Muscle of arm (tissue), 12 donors: ENCODE measurements around the gene PTPA. TPM values are rescaled to one million over a fixed set of nuclear protein-coding genes. Genes with fewer than 3 reads are reported as not detected.
"Not testable (repeated sequence)": the region's sequence is repeated elsewhere in the genome, so short reads cannot be mapped to it uniquely, and the experiment has no call there.

ENCODE experiments used
- DNase-seq: peaks from one replicate; pipeline ENCODE4 v3.0.0-alpha.2; 2013
- polyA plus RNA-seq, 12 donors: library from polyadenylated mRNA; unstranded; fragments of 120-200 nt; gene quantifications; one replicate each; pipeline ENCODE4 v1.2.1, GENCODE V29; 2013; ENCODE audit not compliant: insufficient read length in 12 of 12

PTPA gene
- polyA plus RNA-seq, 12 donors = 73.2 to 155 (median 116) TPM; not detected in 1

DNA sequence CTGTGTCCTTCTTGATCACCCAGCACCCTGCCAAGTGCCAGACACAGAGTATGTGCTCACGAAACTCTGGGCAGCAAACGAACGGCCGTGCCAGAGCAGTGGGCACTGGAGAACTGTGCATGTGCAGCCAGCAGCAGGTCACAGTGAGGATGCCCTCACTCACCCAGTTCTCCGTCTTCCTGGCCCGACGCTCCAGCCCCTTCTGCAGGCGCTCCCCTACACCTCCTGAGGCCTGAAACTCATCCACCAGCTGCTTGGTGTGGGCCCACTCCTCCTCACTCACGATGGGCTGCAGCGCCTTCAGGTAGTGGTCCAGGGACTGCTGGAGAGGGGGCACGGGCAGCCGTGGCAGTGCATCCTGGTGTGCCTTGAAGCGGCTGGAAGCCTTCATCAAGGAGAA lies 3.6 kb upstream of the PTPA start:
- no peak for DNase-seq

DNA sequence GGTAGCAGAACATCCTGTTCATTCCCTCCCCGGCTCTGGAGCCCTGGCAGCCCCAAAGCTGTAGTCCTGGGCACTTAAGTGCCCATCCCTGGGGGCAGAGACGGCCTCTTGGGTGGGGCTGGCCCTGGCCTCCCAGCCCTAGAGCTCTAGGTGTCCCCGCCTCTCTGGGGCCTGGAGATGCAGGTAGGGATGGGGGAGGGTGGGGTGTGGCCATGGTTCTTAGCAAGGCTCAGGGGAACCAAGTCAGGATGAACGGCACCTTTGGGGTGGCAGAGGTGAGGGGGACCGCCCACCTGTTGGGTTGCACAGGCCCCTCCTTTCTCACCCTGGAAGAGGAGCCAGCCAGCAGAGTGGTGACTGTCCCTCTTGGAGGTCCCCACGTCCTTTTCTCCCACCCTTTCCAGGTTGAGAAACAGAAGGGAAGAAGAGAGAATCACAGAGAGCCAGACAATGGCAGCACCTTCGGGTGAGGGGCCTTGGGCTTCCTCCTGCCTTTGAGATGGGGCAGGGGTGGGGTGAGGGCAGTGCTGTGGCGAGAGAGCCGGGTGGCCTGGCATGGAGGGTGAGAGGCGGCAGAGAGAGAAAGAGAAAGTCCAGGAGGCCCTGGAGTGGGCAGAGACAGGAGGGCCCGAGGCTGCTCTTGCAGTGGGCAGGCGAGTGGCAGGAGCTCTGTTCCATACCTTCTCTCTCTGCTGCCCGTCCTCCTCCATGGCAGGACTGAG lies 3.0 kb upstream of the PTPA start:
- DNase-seq = no peak

DNA sequence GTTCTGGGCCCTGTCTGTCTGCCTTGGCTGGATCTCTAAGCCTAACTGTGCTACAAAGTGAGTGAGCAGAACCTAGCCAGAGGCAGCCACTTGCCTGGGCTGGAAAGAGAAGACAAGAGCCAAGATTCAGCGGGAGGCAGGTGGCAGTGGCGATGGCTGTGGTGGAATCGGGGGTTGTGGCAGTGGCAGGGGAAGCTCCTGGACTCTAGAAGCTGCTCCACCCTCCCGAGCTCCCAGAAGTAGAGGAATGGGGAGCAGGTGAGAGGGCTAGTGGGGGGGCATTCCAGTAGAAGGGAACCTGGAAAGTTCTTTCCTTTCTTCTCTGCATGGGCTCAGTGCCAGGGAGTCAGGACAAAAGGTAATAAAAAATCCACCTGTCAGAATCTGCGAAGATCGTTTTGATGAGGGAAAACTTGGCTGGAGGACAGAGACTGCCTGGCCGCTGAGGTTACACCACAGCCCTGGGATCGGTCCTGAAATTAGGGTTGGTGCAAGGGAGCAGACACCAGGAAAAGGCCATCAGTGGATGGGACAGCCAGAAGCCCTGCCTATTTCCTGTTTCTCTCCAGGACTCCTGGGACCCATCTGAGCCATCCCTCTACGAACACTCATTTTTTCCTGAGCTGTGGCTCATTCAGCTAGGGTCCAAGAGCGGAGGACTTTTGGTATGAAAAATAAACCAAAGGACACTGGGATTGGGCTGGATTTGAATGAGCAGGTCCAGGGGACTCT lies 2.2 kb upstream of the PTPA start:
- DNase-seq = peak; percentile 19

DNA sequence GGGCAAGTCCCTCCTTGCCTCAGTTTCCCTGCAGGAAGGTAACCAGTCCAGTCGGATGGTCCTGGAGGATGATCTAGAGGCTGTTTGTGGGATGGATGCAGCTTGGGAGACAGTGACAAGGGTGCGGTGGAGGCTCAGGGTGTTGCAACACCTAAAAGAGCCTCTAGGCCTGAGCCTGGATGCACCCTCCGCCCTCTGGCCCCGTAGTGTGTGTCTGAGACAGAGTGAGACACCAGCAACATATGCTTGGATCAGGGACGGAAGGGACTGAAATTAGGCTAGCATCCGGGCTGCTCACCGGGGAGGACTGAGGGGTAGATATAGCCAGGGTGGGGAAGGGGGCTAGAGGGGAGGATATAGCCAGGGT lies 1.7 kb upstream of the PTPA start:
- no peak for DNase-seq

DNA sequence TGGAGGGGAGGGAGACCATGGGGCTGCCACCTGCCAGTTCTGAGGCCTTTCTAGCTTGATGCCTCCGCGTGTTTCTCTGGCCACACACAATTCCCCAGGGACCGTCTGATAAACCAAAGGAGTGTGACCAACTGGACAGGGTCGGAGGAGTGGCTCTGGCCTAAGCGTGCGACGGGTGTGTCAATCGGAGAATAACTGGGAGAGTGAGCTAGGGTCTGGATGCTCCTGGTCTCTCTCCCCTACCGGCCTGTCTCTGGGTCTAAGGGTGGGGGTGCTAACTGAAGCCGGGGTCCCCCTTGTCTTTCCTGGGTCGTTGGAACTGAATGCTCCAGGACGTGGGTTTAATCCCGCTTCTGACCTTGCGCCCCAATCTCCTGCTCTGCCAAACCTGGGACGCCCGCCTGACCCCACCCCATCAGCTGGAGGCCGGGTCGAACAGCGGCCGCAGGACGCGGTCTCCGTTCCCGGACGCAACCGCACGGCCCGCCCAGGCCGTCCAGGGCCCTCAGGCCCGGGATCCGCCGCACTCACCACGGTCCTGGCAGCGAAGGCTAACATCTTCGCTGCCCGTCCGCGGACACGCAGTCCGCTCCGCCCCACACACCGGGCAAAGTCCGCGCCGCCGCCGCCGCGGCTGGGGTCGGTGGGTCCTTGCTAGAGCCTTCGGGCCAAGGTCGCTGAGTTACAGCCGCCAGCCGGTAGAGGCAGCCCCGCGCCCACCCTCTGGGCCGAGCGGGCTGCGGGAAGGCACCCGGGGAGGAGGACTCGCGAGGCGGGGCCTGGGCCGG lies 1.1 kb upstream of the PTPA start:
- peak; percentile 51 for DNase-seq

DNA sequence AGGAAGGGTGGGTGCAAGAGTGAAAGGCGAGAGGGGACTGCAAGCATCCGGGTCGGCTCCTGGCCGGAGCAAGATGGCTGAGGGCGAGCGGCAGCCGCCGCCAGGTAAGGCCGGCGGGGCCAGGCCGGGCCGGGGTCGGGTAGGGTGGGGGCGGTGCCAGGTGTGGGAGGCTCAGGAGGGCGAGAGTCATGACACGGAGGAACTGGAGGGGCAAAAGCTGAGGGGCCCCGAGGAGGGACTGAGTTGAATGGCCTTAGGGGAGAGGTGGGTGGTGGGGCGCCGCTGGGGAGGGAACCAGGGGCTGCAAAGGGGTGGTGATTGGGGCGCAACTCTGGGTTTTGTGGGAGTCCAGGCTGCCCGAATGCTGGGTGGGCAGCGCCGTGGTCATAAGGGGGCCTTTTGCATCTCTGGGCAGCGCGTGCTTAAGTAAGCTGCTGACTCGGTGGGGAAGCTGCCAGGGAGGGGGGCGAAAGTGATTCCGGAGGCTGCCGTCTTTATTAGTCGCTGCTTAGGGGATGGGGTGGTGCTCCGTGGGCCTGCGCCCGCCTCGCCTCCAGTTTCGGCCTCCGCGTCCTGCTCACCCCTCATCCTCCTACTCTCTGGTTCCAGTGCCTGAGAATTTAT lies 425 bp downstream of the PTPA start:
- DNase-seq = peak; percentile 49

DNA sequence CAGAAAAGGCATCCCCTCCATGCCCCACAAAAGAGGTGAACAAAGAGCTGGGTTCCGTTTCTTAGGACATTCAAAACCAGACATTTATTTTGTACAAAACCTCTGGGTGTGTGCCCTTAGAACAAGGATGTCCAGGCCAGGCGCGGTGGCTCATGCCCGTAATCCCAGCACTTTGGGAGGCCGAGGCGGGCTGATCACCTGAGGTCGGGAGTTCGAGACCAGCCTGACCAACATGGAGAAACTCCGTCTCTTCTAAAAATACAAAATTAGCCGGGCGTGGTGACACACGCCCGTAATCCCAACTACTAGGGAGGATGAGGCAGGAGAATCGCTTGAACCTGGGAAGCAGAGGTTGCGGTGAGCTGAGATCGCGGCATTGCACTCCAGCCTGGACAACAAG lies 1.3 kb downstream of the PTPA start:
- DNase-seq = not testable (repeated sequence)

DNA sequence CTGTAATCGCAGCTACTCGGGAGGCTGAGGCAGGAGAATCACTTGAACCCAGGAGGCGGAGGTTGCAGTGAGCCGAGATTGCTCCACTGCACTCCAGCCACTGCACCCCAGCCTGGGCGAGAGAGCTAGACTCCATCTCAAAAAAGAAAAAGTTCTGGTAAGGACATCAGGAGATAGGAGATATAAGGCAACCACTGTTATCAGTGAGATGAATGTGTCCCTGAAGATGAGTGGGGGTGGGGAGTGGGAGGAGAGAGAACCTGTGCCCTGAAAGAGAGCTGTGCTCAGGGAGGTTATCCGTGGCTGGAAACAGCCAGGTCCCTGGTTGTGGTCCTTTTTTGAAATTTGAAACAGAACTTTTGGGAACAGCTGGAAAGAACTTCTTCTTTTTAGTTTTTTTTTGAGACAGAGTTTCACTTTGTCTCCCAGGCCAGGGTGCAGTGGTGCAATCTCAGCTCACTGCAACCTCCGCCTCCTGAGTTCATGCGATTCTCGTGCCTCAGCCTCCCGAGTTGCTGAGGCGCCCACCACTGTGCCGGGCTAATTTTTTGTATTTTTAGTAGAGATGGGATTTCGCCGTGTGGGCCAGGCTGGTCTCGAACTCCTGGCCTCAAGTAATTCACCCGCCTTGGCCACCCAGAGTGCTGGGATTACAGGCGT lies 2.6 kb downstream of the PTPA start:
- DNase-seq = no peak

DNA sequence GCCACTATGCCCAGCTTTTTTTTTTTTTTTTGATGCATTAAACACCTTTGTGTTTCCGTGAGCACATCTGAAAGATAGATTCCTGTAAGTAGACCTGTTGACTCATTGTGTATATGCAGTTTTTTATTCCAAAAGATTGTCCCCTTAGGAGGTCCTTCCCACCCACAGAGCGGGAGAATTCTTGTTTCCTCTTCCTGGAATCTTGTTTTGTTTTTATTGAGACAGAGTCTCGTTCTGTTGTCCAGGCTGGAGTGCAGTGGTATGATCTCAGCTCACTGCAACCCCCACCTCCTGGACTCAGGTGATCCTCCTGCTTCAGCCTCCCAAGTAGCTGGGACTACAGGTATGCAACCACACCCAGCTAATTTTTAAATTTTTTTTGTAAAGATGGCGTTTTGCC lies 7.6 kb downstream of the PTPA start:
- no peak for DNase-seq

DNA sequence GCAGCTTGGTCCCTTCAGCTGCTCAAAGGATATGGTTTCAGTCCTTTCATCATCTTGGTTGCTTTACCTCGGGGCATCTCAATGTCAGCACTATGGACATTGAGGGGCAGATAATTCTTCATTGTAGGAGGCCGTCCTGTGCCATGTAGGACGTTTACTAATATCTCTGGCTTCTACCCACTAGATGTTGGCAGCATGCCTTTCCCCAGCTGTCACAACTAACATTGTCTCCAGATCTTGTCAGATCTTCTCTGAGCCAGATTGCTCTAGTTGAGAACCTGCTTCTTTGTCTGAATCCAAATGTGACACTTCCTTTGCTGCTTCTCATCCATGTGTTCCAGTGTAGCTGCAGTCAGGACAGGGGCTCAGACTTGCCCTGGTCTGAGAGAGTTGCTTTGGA lies 10.3 kb downstream of the PTPA start:
- DNase-seq = peak; percentile 40

DNA sequence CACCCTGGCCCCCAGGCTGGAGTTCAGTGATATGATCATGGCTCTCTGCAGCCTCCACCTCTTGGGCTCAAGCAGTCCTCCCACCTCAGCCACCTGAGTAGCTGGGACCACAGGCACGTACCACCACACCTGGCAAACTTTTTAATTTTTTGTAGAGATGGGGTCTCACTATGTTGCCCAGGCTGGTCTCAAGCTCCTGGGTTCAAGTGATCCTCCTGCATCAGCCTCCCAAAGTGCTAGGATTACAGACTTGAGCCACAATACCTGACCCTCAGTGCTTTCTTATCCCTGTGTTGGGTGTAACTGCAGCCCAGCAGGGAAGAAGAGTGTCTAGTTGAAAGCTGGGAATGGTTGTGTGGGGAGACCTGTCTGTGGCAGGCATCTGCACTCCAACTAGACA lies 10.9 kb downstream of the PTPA start:
- DNase-seq = no peak

DNA sequence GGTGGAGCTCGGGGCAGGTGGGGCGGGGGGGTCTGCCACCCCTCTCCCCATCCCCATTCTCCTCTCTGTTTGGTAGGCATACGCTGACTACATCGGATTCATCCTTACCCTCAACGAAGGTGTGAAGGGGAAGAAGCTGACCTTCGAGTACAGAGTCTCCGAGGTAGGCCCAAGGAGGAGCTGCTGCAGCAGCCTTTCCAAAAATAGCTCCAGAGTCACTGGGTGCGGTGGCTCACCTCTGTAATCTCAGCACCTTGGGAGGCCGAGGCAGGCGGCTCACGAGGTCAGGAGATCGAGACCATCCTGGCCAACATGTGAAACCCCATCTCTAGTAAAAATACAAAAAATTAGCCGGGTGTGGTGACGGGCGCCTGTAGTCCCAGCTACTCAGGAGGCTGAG lies 11.8 kb downstream of the PTPA start:
- DNase-seq = not testable (repeated sequence)

DNA sequence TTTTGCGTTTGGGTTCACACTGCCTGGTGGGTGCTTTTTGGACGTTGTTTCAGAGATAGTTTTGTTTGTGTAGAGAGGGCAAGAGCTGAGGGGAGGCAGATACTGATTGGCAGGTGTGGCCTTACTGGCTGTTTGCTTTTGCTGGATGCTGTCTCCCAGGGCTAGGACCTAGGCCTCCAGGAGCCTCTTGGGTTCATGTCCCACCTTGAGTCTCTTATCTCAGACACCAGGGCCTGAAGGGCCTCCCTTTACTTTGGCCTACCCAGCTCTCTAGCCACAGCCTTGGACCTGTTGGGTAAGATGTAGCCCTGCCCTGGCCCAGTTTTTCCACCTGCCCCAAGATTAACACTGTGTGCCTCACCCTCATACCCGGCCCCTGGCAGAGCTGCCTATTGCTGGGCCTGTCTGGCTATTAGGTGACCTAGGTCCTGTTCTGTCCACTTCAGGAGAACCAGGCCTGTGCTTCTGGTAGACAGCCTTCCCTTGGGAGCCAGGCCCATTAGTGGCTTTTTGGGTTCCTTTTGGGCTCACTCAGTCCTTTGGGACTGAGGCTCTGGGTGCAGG lies 13.4 kb downstream of the PTPA start:
- no peak for DNase-seq

DNA sequence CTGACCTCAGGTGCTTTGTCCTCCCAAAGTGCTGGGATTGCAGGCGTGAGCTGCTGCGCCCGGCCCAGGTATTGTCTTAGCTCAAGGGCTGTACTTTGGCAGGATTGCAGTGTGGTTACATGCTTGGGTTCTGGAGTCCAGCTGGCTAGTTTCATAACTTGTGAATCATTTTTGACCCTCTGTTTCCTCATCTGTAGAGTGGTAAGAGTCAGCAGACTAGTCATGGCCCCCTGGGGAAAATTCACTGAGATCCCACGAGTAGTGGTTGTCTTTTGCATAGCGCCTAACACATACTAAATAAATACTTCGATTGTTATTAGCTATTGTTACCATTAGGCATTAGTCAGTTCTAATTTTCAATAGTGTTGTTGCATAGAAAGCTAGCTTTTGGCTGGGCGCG lies 14.3 kb downstream of the PTPA start:
- DNase-seq = no peak

DNA sequence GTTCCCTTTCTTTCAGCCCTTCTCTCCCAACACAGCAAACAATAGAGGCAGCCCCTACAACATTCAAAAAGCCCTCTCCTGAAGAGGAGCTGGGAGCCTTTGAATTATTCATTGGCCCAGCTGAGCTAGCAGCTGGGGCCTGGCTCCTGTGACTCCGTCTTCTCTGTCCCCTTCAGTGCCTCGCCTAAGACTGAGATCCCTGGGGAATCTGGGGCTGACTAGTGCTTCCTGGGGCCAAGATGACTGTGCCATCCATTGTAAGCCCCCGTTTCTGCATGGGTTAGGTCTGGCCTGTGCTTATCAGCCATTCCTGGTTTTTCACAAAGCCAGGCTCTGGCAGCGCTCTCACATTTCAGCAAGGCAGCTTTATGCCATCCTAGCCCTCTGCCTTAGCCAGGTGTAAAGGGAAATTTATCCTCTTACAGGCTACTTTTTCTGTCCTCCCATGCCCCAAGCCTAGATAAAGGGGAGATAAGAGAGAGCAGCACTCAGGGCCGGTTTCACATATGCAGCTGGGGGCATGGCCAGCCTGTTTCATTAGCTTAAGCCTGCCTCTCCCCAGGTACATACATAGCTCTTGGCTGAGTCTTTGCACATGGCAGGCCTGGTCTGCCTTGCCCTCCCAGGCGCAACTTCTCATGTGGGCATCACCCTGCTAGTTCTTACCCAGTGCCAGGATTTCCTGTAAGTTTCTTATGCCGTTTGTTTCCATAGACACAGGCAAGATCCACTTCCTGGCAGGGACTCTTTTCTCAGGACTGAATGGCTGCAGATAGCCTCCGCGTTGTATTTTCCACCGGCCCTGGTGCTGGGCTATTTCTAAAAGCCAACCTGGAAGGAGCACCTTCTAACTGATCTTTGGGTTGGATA lies 15.8 kb downstream of the PTPA start:
- no peak for DNase-seq

DNA sequence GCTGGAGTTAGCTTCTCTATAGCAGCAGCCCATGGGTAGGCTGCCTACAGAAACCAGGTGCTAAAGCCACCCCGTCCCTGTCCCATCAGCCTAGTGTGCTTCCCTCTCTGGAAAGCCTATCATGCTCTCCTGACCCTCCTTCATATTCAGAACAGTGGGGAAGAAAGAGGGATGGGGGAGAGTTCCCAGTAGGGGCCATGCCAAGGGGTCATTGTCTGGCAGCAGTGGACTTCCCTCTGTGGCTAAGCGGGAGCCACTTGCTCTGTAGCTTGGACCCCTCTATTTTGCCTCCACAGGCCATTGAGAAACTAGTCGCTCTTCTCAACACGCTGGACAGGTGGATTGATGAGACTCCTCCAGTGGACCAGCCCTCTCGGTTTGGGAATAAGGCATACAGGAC lies 17.5 kb downstream of the PTPA start:
- DNase-seq = no peak

DNA sequence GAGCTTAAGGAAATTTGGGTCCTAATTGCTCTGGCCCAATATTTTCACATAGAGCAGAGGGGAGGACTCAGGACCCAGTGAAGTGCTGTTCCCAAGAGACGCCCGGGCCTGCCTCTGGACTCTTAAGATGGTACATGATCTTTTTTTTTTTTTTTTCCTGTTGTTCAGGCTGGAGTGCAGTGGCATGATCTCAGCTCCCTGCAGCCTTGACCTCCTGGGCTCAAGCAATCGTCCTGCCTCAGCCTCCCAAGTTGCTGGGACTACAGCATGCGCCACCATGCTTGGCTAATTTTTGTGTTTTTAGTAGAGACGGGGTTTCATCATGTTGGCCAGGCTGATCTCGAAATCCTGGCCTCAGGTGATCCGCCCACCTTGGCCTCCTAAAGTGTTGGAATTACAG lies 19.1 kb downstream of the PTPA start:
- DNase-seq = not testable (repeated sequence)

DNA sequence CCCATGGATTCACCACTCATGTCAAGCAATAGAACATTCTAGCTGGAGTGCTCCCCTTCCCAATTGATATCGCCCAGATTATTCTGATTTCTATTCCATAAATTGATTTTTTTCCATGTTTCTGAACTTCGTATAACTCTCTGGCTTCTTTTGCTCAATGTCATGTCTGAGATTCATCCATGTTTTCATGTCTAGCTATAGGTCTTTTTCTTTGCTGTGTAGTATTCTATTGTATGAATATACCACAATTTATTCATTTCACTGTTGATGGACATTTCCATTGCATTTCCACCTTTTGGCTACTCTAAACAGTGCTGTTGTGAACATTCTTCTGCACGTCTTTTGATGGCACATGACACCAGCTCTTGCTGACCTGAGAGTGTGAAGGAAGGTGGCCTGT lies 19.6 kb downstream of the PTPA start:
- no peak for DNase-seq

DNA sequence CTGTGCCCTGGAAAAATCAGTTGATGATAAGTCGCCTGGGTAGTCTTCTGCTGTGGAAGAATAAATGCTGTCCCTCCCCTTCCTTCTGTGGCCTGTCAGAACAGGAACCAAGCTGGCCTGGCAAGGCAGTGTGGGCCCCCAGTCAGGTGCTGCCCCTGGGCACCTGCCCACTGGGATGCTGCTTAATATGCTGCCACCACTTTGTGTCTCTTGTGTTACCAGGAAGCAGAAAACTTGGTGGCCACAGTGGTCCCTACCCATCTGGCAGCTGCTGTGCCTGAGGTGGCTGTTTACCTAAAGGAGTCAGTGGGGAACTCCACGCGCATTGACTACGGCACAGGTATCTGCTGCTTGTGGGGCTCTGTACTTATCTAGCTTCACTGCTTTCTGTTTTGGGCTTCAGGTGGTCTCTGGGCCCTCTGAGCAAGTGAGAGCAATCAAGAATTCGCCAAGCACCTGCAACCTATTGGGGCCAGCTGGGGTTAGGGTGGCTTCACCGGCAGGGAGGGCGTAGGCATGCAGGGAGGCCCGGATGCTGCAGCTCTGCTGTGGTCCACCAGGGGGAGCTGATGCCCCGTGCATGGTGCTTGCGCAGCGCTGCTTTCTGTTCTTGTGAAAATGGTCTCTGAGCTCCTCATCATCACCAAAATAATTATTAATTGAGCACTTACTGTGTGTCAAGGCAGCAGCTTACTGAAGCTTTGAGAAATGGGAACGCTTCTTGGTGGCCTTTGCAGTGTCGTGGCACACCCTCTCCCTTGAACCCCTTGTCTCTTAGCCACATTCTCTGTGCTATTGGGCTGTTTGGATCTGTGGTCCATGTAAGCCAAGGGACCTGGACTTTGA lies 20.3 kb downstream of the PTPA start:
- peak; percentile 77 for DNase-seq

DNA sequence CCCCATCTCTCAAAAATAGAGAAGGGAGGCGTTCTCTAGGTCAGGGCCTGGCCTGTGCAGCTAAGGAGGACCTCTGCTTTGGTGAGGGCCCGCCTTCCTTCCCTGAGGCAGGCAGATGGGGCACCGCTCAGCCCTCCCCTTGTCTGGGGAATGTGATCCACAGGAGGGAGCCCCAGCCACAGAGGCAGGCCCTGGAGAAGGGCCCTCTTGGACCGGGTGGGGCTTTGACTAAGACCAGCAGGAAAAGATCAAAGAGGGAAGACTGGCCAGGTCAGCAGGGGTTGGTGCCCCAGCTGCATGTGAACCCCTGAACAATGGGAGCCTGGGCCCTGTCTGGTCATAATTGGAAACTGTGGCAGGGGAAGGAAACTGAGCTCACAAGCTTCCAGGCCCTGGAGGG lies 21.9 kb downstream of the PTPA start:
- no peak for DNase-seq
